ENCODE results near the gene INPP4B. TPM values are rescaled to one million over a fixed set of nuclear protein-coding genes. Genes with fewer than 3 reads are reported as not detected.

The INPP4B gene
- total and polyA plus RNA-seq, 2 donors from 2014 or later = 2.6 to 18.9 TPM

GRCh38 chr4:142128529-142128928, 717.6 kb downstream of the INPP4B start:
- Histone ChIP-seq H3K9ac (ENCODE audit: low read length in 3 of 3) (no peak overlapping the region), H3K36me3 (ENCODE audit: control insufficient read depth in 2 of 3, insufficient read depth in 3 of 3, low read length in 3 of 3) (no peaks in the 10 kb centered on the region), H3K27me3 (ENCODE audit: control insufficient read depth, insufficient read depth, low read length) (no peaks in the 10 kb centered on the region), H3K4me3 (ENCODE audit: low read length in 3 of 3) (no peak overlapping the region), H3K27ac (ENCODE audit: low read depth in 2 of 2, low read length in 2 of 2) (peak overlapping the region in 1 of 2 donors; percentile 60), H3K4me1 (ENCODE audit: control insufficient read depth in 2 of 3, insufficient read depth in 2 of 3, low read depth in 1 of 3, low read length in 3 of 3) (peaks cover 0 to 18% (median 0%) of the 10 kb centered on the region in 3 donors), H3K9me3 (ENCODE audit: control insufficient read depth in 2 of 3, insufficient read depth in 1 of 3, low read length in 3 of 3) (no peaks in the 10 kb centered on the region)
- DNase-seq (peak; percentile 40 to 89 (median 65)), FAIRE-seq (no peak)
- no peak for TF ChIP-seq CTCF (IDR thresholded peaks at IDR 0.05; ENCODE audit: borderline replicate concordance, extremely low read depth, insufficient read depth)
- intact Hi-C loops (cut with DNase I) = loop anchor here (10.0 kb wide), 1 partner anchor 586 kb away; no protein-coding TSS in a partner anchor

GRCh38 chr4:142126890-142127497, 719.1 kb downstream of the INPP4B start:
- FAIRE-seq (peak; percentile 96), DNase-seq (peak in 4 of 5 donors; percentile 46 to 89 (median 76))
- H3K4me1 ChIP-seq (ENCODE audit: control insufficient read depth in 2 of 3, insufficient read depth in 2 of 3, low read depth in 1 of 3, low read length in 3 of 3) = peaks cover 0 to 18% (median 0%) of the 10 kb centered on the region in 3 donors
- intact Hi-C loops (cut with DNase I) = loop anchor here (10.0 kb wide), 1 partner anchor 588 kb away; no protein-coding TSS in a partner anchor
- H3K36me3 ChIP-seq (ENCODE audit: control insufficient read depth in 2 of 3, insufficient read depth in 3 of 3, low read length in 3 of 3) = no peaks in the 10 kb centered on the region
- no peaks in the 10 kb centered on the region for H3K27me3 ChIP-seq (ENCODE audit: control insufficient read depth, insufficient read depth, low read length)
- H3K27ac ChIP-seq (ENCODE audit: low read depth in 2 of 2, low read length in 2 of 2) = no peak overlapping the region
- peak; percentile 81 for TF ChIP-seq CTCF (IDR thresholded peaks at IDR 0.05; ENCODE audit: borderline replicate concordance, extremely low read depth, insufficient read depth)
- H3K9me3 ChIP-seq (ENCODE audit: control insufficient read depth in 2 of 3, insufficient read depth in 1 of 3, low read length in 3 of 3) = no peaks in the 10 kb centered on the region
- H3K9ac ChIP-seq (ENCODE audit: low read length in 3 of 3) = no peak overlapping the region
- no peak overlapping the region for H3K4me3 ChIP-seq (ENCODE audit: low read length in 3 of 3)

GRCh38 chr4:142124874-142125273, 721.2 kb downstream of the INPP4B start:
- no peak for TF ChIP-seq CTCF (IDR thresholded peaks at IDR 0.05; ENCODE audit: borderline replicate concordance, extremely low read depth, insufficient read depth)
- Histone ChIP-seq H3K27ac (ENCODE audit: low read depth in 2 of 2, low read length in 2 of 2) (no peak overlapping the region), H3K27me3 (ENCODE audit: control insufficient read depth, insufficient read depth, low read length) (no peaks in the 10 kb centered on the region), H3K36me3 (ENCODE audit: control insufficient read depth in 2 of 3, insufficient read depth in 3 of 3, low read length in 3 of 3) (no peaks in the 10 kb centered on the region), H3K9me3 (ENCODE audit: control insufficient read depth in 2 of 3, insufficient read depth in 1 of 3, low read length in 3 of 3) (no peaks in the 10 kb centered on the region), H3K4me1 (ENCODE audit: control insufficient read depth in 2 of 3, insufficient read depth in 2 of 3, low read depth in 1 of 3, low read length in 3 of 3) (peaks cover 0 to 10% (median 0%) of the 10 kb centered on the region in 3 donors), H3K4me3 (ENCODE audit: low read length in 3 of 3) (no peak overlapping the region), H3K9ac (ENCODE audit: low read length in 3 of 3) (no peak overlapping the region)
- DNase-seq (peak in 1 of 5 donors; percentile 4), FAIRE-seq (no peak)
- intact Hi-C loops (cut with DNase I) = loop anchor here (10.0 kb wide), 1 partner anchor 590 kb away; no protein-coding TSS in a partner anchor
